Raji (cell line): ENCODE measurements around the gene NAGPA.
A peak's percentile ranks its signal among the peaks of the same experiment; 100 is the strongest.

Experiments
- POLR2A ChIP-seq: IDR thresholded peaks from 2 replicates; pipeline ENCODE4 v1.6.1; 2011; ENCODE audit warnings: low read depth, low read length, control low read depth; ENCODE audit not compliant: insufficient read depth

NAGPA gene, protein sequence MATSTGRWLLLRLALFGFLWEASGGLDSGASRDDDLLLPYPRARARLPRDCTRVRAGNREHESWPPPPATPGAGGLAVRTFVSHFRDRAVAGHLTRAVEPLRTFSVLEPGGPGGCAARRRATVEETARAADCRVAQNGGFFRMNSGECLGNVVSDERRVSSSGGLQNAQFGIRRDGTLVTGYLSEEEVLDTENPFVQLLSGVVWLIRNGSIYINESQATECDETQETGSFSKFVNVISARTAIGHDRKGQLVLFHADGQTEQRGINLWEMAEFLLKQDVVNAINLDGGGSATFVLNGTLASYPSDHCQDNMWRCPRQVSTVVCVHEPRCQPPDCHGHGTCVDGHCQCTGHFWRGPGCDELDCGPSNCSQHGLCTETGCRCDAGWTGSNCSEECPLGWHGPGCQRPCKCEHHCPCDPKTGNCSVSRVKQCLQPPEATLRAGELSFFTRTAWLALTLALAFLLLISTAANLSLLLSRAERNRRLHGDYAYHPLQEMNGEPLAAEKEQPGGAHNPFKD

DNA sequence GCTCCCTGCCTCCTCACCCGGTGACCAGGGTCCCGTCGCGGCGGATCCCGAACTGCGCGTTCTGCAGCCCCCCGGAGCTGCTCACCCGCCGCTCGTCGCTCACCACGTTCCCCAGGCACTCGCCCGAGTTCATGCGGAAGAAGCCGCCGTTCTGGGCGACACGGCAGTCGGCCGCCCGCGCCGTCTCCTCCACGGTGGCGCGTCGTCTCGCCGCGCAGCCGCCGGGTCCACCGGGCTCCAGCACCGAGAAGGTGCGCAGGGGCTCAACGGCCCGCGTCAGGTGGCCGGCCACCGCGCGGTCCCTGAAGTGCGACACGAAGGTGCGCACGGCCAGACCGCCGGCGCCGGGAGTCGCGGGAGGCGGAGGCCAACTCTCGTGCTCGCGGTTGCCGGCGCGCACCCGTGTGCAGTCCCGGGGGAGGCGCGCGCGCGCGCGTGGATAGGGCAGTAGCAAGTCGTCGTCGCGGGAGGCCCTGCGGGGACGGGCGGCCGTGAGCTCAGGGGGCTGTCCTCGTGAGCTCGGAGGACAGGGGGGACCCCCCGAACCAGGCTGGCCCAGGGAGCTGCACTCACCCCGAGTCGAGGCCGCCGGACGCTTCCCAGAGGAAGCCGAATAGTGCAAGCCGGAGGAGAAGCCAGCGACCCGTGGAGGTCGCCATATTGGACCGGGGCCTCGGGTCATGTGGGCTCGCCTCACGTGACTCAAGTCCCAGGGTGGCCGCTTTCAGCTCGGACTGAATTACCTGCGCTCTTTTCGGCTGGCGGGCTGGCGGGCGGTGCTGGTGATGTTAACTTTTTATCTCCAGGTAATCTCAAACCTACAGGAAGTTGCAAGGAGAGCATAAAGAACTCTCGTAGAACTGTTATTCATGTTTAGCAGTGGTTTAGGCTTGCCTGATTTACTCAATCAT, at the start of gene NAGPA:
Gene NAGPA (minus strand): TSS at position 680 of the 911 bp plus-strand sequence. CDS start 21 bp downstream, at position 659.
- peak; percentile 62 for TF ChIP-seq POLR2A

- no peak for TF ChIP-seq POLR2A
Observed at GRCh38 chr16:5078626-5079025, 44.9 kb upstream of the NAGPA start.

DNA sequence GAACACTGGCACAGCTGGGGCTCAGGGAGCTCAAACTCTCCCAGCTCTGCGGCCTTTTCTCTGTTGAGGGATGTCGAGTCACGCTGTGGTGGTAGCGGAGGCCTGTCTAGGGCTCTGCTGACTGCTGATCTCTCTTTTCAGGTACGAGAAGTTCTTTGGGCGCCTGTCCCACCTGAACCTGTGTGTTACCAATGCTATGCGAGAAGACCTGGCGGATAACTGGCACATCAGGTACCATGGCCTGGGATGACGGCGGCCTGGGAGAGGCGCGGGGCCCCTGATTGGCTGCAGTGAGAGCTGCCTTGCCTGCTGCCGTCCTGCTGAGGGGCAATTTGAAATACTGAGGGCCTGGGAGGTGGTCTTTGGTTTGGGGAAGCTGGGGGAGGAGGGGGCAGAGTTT, 43.6 kb upstream of the NAGPA start:
- no peak for TF ChIP-seq POLR2A

DNA sequence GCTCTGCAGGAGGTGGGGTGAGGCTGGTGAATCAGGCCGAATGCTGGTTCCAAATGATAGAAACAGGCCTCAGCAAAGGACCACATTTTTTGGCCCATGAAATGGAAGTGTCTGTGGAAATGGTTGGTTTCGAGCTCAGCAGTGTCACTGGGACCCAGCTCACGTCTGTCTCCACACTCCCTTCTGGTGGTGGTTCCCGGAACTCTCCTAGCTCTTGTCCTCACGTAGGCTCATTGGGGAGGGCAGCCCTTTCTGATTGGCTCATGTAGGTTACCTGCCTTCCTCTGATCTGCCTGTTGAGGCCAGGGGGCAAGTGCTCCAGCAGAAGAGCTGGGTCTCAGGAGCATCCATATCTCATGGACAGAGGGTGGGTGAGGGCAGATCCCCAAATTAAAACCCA, 41.9 kb upstream of the NAGPA start:
- TF ChIP-seq POLR2A: no peak

DNA sequence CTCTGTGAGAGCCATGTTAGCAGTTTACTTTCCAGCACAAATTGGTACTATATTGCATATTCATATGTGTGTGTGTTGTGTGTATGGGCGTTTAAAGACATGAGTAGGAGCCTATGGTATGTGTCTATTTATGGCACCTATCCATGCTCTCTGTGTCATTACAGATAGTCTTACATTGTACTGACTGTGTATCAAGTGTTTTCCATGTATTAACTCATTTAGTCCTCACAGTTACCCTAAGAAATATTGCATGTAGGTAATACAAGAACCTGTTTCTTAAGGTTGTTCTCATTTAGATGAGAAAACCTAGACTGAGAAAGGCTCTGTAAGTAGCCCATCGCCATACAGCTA, 39.5 kb upstream of the NAGPA start:
- no peak for TF ChIP-seq POLR2A

GRCh38 chr16:5072334-5073278, 38.9 kb upstream of the NAGPA start:
- no peak for TF ChIP-seq POLR2A

DNA sequence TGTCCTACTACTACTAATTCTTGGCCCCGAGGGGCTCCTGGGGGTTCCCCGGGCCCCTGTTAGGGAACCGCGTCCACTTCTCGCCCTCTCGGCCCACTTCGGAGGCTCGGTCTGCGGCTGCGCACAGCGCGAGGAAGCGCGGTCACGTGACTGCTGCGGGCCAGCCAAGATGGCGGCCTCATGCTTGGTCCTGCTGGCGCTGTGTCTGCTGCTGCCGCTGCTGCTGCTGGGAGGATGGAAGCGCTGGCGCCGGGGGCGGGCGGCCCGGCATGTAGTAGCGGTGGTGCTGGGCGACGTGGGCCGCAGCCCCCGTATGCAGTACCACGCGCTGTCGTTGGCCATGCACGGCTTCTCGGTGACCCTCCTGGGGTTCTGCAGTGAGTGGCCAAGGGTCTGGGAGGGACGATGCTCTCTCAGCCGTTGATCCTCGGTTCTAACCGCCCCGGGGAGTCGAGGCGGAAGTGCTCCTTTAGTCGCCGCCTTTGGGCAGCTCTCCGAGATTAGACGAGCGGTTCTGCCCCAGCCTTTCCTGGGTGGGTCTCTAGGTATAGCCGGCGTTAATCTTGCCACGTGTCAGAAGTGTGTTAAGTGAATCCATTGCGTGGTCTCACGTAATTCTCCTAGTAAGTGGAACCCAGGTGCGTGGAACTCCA, 38.1 kb upstream of the NAGPA start, which contains the start of gene ALG1:
Gene ALG1 (plus strand): TSS at position 163 of the 653 bp plus-strand sequence. CDS start 7 bp downstream, at position 170.
- TF ChIP-seq POLR2A: peak; percentile 94

DNA sequence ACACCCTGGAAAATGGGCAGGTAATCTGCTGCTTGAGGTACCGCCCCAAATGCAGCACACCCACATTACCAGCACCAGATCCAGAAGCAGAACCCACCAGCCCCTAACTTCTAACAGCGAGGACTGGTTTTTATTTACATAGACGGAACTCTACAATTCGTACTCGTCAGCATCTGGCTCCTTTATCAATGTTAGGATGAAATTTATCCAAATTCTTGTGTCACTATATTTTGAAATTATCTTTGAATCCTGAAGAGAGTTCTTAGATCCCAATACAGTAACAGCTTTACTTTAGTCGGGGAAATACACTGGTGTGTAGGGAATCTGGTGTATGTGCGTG, 37.6 kb upstream of the NAGPA start:
- TF ChIP-seq POLR2A: no peak

- TF ChIP-seq POLR2A: no peak
Observed at GRCh38 chr16:5070431-5071186, 36.9 kb upstream of the NAGPA start.

DNA sequence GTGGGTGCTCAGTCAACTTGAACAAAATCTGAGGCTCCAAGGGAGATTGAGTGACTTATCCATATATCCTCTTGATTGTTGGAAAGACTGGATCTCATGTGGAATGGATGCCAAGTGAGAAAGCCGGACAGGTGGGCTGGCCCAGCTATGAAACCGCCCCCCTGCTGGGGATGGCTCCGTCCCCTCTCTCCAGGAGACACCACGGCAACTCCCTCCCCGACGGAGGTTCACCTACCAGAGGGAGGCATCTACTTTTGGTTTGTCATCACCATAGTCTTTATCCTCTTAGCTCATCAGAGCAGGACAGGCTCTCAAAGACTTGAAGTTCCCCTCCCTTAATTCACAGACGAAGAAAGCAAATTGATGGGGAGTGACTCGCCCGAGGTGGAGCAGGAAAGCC, 36.1 kb upstream of the NAGPA start:
- TF ChIP-seq POLR2A: no peak

GRCh38 chr16:5069048-5069447, 35.3 kb upstream of the NAGPA start:
- TF ChIP-seq POLR2A: no peak

- no peak for TF ChIP-seq POLR2A
Observed at GRCh38 chr16:5066511-5066910, 32.8 kb upstream of the NAGPA start.

DNA sequence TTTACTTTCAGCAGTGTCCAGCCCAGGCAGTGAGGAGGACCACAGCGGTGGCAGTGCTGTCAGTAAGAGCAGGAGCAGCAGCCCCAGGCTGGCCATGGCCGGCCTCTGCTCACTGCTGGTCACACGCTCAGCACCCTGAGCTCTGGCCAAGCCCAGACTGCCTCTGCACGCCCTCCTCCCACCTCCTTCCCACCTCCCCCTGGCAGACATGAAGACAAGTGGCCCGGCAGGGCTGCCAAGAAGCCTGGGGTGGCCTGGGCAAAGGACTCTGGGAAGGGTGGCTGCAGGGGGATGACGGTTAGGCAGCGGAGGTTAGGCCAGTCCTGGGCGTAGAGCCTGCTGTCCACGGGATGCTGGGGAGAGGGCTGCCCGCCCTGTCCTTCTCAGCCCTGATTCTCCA, 32.1 kb upstream of the NAGPA start, which contains the start of gene C16orf89:
Gene C16orf89 (minus strand): TSS at position 144 of the 400 bp plus-strand sequence. CDS start 48 bp downstream, at position 96.
- TF ChIP-seq POLR2A: no peak

DNA sequence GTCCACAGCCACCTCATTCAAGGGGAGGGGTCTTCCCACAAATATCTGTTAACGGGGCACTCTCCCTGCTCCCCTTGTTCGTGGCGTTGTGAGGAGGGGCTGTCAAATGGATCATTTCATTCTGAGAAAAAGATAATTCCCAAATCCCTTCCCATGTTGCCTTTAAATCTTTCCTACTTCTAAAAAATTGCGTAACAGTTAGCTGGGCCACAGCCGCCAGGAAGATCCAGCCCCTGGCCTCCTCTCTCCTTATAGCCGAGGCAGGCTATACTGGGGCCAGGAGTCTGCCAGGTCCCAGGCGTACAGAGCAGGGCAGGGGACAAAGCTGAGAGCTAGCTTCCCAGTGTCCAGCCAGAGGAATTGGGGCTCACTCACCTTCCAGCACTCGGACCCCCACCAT, 31.6 kb upstream of the NAGPA start:
- TF ChIP-seq POLR2A: no peak

- TF ChIP-seq POLR2A: no peak
Observed at GRCh38 chr16:5064915-5065314, 31.2 kb upstream of the NAGPA start.
